ENCODE measurements around the gene PARD6B.

DNA sequence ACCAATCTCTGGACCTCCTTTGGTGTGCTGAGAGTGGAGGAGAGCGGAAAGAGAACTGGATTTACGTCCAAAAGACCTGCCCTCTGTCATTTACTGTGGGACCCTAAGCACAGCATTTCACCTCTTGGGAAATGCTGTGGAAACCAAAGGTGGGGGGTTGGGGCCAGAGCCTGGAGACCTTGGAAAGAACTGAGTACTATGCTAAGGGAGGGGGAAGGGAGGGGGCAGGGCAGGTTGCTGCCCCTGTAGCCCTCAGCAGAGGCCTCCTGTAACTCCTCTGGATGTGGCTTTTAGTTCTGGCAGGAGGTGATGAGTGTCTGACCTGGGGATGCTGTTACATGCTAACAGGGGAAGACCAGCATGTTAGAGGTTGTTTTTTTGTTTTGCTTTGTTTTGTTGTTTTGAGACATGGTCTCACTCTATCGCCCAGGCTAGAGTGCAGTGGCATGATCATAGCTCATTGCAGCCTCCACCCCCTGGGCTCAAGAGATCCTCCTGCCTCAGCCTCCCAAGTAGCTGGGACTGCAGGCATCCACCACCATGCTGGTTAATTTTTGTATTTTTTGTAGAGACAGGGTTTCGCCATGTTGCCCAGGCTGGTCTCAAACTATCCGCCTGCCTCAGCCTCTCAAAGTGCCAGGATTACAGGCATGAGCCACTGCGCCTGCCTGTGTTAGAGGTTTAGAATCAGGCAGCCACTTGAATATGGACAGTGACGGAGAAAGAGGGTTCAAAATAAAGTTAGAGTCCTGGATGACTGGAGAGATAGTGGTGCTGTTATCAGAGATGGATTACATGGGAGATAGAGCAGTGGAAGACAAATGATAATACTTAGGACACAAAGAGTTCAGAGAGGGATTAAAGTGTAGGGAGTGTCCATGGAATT is 18.4 kb upstream of the PARD6B start:
- TF ChIP-seq GATA2 (IDR thresholded peaks at IDR 0.05; ENCODE audit: low read depth, low read length), result no peak
- no peak for TF ChIP-seq GATA3 (IDR thresholded peaks at IDR 0.05; ENCODE audit: low read depth, low read length)
